Activated naive CD8-positive, alpha-beta T cell (primary cell): Measurements from ENCODE around the gene VPS26A.

Source experiments
- H3K27ac Mint-ChIP-seq: one replicate; pipeline ENCODE4 v1.8.0; 2021; ENCODE audit warnings: mixed read lengths
- H3K27me3 Mint-ChIP-seq: one replicate; pipeline ENCODE4 v1.8.0; 2021; ENCODE audit warnings: mixed read lengths
- H3K36me3 Mint-ChIP-seq: one replicate; pipeline ENCODE4 v1.8.0; 2021; ENCODE audit warnings: mixed read lengths
- H3K4me1 Mint-ChIP-seq: one replicate; pipeline ENCODE4 v1.8.0; 2021; ENCODE audit warnings: low read depth, mixed read lengths
- H3K4me3 Mint-ChIP-seq: one replicate; pipeline ENCODE4 v1.8.0; 2021; ENCODE audit warnings: mild to moderate bottlenecking, mixed read lengths
- H3K9me3 Mint-ChIP-seq: one replicate; pipeline ENCODE4 v1.8.0; 2021; ENCODE audit warnings: low read depth, mixed read lengths

VPS26A gene

GRCh38 chr10:69123747-69124562 lies at the start of gene VPS26A:
TSS of gene VPS26A (plus strand) at chr10:69124178. CDS start at chr10:69124278, 100 bp downstream.
- H3K27ac Mint-ChIP-seq: peak within 1 kb of the TSS; percentile 95
- peaks cover 29% of the 10 kb centered on the region for H3K4me1 Mint-ChIP-seq
- H3K36me3 Mint-ChIP-seq: no peaks in the 10 kb centered on the region
- no peaks in the 10 kb centered on the region for H3K9me3 Mint-ChIP-seq
- peak within 1 kb of the TSS; percentile 96 for H3K4me3 Mint-ChIP-seq
- H3K27me3 Mint-ChIP-seq: no peaks in the 10 kb centered on the region

- no peaks in the 10 kb centered on the region for H3K36me3 Mint-ChIP-seq
- H3K27ac Mint-ChIP-seq: no peak overlapping the region
- no peak overlapping the region for H3K4me3 Mint-ChIP-seq
- H3K27me3 Mint-ChIP-seq: no peaks in the 10 kb centered on the region
- H3K9me3 Mint-ChIP-seq: no peaks in the 10 kb centered on the region
- H3K4me1 Mint-ChIP-seq: peaks cover 5% of the 10 kb centered on the region
These were observed 49.4 kb upstream of the VPS26A start for GRCh38 chr10:69074532-69074931.

- Mint-ChIP-seq H3K9me3 (no peaks in the 10 kb centered on the region), H3K4me1 (peaks cover 5% of the 10 kb centered on the region), H3K27ac (no peak overlapping the region), H3K4me3 (no peak overlapping the region), H3K36me3 (no peaks in the 10 kb centered on the region), H3K27me3 (no peaks in the 10 kb centered on the region)
These were observed 48.5 kb upstream of the VPS26A start for GRCh38 chr10:69075431-69075830.

GRCh38 chr10:69078311-69078710 lies 45.7 kb upstream of the VPS26A start:
- no peaks in the 10 kb centered on the region for H3K36me3 Mint-ChIP-seq
- no peaks in the 10 kb centered on the region for H3K27me3 Mint-ChIP-seq
- no peak overlapping the region for H3K27ac Mint-ChIP-seq
- no peak overlapping the region for H3K4me3 Mint-ChIP-seq
- no peaks in the 10 kb centered on the region for H3K9me3 Mint-ChIP-seq
- peaks cover 1% of the 10 kb centered on the region for H3K4me1 Mint-ChIP-seq

GRCh38 chr10:69080226-69080625 lies 43.8 kb upstream of the VPS26A start:
- peaks cover under 1% of the 10 kb centered on the region for H3K4me1 Mint-ChIP-seq
- H3K27ac Mint-ChIP-seq: no peak overlapping the region
- H3K27me3 Mint-ChIP-seq: no peaks in the 10 kb centered on the region
- no peaks in the 10 kb centered on the region for H3K9me3 Mint-ChIP-seq
- H3K4me3 Mint-ChIP-seq: no peak overlapping the region
- no peaks in the 10 kb centered on the region for H3K36me3 Mint-ChIP-seq

GRCh38 chr10:69086001-69086509 lies 37.9 kb upstream of the VPS26A start:
- peak overlapping the region; percentile 94 for H3K27ac Mint-ChIP-seq
- H3K4me3 Mint-ChIP-seq: peak overlapping the region; percentile 86
- H3K4me1 Mint-ChIP-seq: peaks cover 40% of the 10 kb centered on the region
- H3K9me3 Mint-ChIP-seq: no peaks in the 10 kb centered on the region
- H3K36me3 Mint-ChIP-seq: peaks cover 13% of the 10 kb centered on the region
- no peaks in the 10 kb centered on the region for H3K27me3 Mint-ChIP-seq

GRCh38 chr10:69087590-69088470 lies 36.1 kb upstream of the VPS26A start, which contains the start of gene SRGN:
TSS of gene SRGN (plus strand) at chr10:69088103. CDS start at chr10:69088158, 55 bp downstream.
- peak within 1 kb of the TSS; percentile 99 for H3K27ac Mint-ChIP-seq
- no peaks in the 10 kb centered on the region for H3K27me3 Mint-ChIP-seq
- peaks cover 17% of the 10 kb centered on the region for H3K36me3 Mint-ChIP-seq
- H3K4me1 Mint-ChIP-seq: peaks cover 56% of the 10 kb centered on the region
- H3K4me3 Mint-ChIP-seq: peak within 1 kb of the TSS; percentile 96
- H3K9me3 Mint-ChIP-seq: no peaks in the 10 kb centered on the region

- H3K9me3 Mint-ChIP-seq: no peaks in the 10 kb centered on the region
- peaks cover 61% of the 10 kb centered on the region for H3K4me1 Mint-ChIP-seq
- H3K27ac Mint-ChIP-seq: peak overlapping the region; percentile 99
- H3K27me3 Mint-ChIP-seq: no peaks in the 10 kb centered on the region
- peaks cover 20% of the 10 kb centered on the region for H3K36me3 Mint-ChIP-seq
- H3K4me3 Mint-ChIP-seq: peak overlapping the region; percentile 96
These were observed 35.6 kb upstream of the VPS26A start for GRCh38 chr10:69088471-69088769.

- peak overlapping the region; percentile 96 for H3K4me3 Mint-ChIP-seq
- H3K27me3 Mint-ChIP-seq: no peaks in the 10 kb centered on the region
- H3K9me3 Mint-ChIP-seq: no peaks in the 10 kb centered on the region
- peak overlapping the region; percentile 99 for H3K27ac Mint-ChIP-seq
- peaks cover 21% of the 10 kb centered on the region for H3K36me3 Mint-ChIP-seq
- peaks cover 67% of the 10 kb centered on the region for H3K4me1 Mint-ChIP-seq
These were observed 35.0 kb upstream of the VPS26A start for GRCh38 chr10:69088801-69089501.

GRCh38 chr10:69089638-69090599 lies 34.1 kb upstream of the VPS26A start:
- Mint-ChIP-seq H3K27ac (peak overlapping the region; percentile 99), H3K27me3 (no peaks in the 10 kb centered on the region), H3K9me3 (no peaks in the 10 kb centered on the region), H3K36me3 (peaks cover 21% of the 10 kb centered on the region), H3K4me3 (peak overlapping the region; percentile 96), H3K4me1 (peaks cover 68% of the 10 kb centered on the region)

- peaks cover 65% of the 10 kb centered on the region for H3K4me1 Mint-ChIP-seq
- peaks cover 21% of the 10 kb centered on the region for H3K36me3 Mint-ChIP-seq
- H3K9me3 Mint-ChIP-seq: no peaks in the 10 kb centered on the region
- H3K4me3 Mint-ChIP-seq: peak overlapping the region; percentile 96
- H3K27me3 Mint-ChIP-seq: no peaks in the 10 kb centered on the region
- H3K27ac Mint-ChIP-seq: peak overlapping the region; percentile 99
These were observed 33.3 kb upstream of the VPS26A start for GRCh38 chr10:69090685-69091084.

GRCh38 chr10:69091143-69091651 lies 32.8 kb upstream of the VPS26A start:
- peak overlapping the region; percentile 99 for H3K27ac Mint-ChIP-seq
- no peaks in the 10 kb centered on the region for H3K27me3 Mint-ChIP-seq
- peak overlapping the region; percentile 96 for H3K4me3 Mint-ChIP-seq
- no peaks in the 10 kb centered on the region for H3K9me3 Mint-ChIP-seq
- peaks cover 62% of the 10 kb centered on the region for H3K4me1 Mint-ChIP-seq
- H3K36me3 Mint-ChIP-seq: peaks cover 21% of the 10 kb centered on the region

- Mint-ChIP-seq H3K36me3 (peaks cover 23% of the 10 kb centered on the region), H3K9me3 (no peaks in the 10 kb centered on the region), H3K4me1 (peaks cover 56% of the 10 kb centered on the region), H3K27me3 (no peaks in the 10 kb centered on the region), H3K27ac (peak overlapping the region; percentile 86), H3K4me3 (peak overlapping the region; percentile 75)
These were observed 30.8 kb upstream of the VPS26A start for GRCh38 chr10:69092959-69093850.
